Activated CD4-positive, CD25-positive, alpha-beta regulatory T cell treated with anti-CD3 and anti-CD28 coated beads, Interleukin-2, amount 50 U/mL, for 16 hours (primary cell): ENCODE data around the gene EXOC6B.

Experiments
- DNase-seq: peaks from one replicate; pipeline ENCODE4 v3.0.0-alpha.2; 2020; ENCODE audit warnings: low read depth, low spot score

EXOC6B gene

GRCh38 chr2:72367530-72368225 is 458.2 kb downstream of the EXOC6B start:
- no peak for DNase-seq

GRCh38 chr2:72363406-72363805 is 462.4 kb downstream of the EXOC6B start:
- no peak for DNase-seq

DNA sequence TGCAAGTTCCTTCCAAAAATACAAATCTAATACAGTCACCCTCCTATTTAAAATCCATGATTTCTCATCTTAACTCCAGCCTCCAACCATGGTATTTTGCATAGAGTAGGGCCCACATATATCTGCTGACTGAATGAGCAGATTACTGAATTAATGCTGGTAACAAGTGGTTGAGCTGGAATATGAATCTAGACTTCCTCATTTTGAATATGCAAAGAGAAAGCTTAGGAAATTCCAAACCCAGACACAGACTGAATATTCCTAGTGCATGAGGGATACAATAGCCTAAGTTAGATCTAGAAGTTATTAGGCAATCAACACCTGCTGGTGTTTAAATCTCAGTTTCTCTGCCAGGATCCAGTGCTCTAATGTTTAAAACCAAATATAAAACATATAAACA is 463.1 kb downstream of the EXOC6B start:
- DNase-seq, result no peak

GRCh38 chr2:72361521-72361920 is 464.3 kb downstream of the EXOC6B start:
- DNase-seq, result no peak

- DNase-seq, result no peak
Observed at GRCh38 chr2:72361042-72361441, 464.8 kb downstream of the EXOC6B start.

GRCh38 chr2:72350852-72351251 is 475.0 kb downstream of the EXOC6B start:
- DNase-seq, result no peak

DNA sequence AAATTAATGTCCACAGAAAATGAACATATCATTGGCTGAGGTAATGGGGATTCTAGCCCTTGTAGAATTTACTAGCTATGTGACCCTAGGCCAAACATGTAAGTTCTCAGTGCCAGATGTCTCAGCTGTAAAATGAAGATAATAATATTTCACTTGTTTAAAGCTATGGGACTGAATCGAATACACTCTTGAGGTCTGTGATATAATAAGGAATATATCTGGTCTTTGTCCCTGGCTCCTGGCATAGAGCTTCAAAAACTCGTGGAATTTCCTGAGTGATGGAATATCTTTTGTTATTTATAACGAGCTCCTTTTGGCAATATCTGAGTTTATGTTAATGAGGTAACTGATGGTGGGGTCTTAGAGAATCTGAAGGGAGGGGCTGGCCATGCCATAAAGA is 476.8 kb downstream of the EXOC6B start:
- no peak for DNase-seq

- DNase-seq, result no peak
Observed at GRCh38 chr2:72347081-72347480, 478.8 kb downstream of the EXOC6B start.

DNA sequence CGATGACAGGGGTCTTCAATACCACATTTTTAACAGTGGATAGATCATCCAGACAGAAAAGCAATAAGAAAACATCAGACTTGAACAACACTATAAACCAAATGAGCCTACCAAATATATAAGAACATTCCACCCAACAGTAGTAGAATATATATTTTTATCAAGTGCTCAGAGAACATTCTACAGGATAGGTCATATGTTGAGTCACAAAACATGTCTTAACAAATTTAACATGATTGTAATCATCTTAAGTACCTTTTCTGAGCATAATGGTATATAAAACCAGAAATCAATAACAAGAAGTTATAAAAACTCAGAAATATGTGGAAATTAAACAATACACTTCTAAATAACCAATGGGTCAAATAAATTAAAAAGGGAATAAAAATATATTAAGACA is 484.2 kb downstream of the EXOC6B start:
- no peak for DNase-seq

DNA sequence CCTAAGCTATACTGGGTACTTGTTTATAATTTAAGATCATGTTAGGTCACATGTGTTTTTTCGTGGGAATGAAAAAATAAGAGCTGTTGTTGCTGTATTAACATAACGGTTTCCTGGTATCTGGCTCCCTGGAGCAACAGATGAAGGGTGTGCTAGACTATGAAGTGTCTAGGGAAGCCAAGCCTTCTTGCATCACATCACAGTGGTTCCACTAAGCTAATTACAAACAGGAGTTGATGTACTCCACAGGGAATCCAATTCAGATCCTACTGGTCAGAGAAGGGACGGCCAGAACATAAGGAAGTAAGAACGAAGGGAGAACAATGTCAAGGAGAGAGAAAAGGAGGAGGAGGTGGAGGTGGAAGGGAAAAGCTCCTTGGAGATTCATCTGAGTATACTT is 485.2 kb downstream of the EXOC6B start:
- DNase-seq, result no peak

- DNase-seq, result no peak
Observed at GRCh38 chr2:72338076-72338475, 487.8 kb downstream of the EXOC6B start.

- DNase-seq, result no peak
Observed at GRCh38 chr2:72332720-72333119, 493.1 kb downstream of the EXOC6B start.

DNA sequence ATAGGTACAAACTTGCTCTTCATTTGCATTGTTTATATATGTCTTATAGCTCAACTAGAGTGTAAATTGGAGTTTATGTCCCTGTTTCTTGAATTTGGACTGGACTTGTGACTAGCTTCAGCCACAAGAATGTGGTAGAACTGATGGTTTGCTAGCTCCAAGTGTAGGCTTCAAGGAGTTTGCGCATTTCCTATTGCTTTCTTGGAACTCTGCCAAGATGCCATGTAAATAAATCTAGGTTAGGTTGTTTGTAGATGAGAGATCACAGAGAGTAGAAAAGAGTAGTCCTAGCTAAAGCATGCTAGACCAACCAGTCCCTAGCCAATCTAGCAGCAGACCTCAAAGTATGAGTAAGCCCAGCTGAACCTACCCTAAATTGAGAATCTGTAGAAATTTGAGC is 495.2 kb downstream of the EXOC6B start:
- DNase-seq, result no peak

DNA sequence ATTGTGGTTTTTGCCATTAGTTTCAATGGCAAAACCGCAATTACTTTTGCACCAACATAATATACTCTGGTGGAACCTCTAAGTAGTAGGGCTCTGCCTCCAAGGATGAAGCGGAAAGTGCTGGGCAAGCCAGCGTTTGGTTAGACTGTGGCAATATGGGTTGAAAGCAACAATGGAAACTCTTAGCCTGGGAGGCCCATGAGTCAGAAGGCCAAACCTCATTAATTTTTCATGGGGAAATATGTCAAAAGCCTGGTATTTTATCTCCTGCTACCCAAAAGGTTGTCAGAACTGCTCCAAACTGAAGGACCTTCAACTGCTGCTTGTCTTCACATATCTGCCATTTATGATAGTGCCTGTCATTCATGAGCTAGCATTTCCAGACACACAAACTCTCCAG is 499.1 kb downstream of the EXOC6B start:
- DNase-seq, result no peak

GRCh38 chr2:72325592-72326422 is 500.0 kb downstream of the EXOC6B start:
- no peak for DNase-seq

GRCh38 chr2:72316774-72317173 is 509.1 kb downstream of the EXOC6B start:
- DNase-seq, result no peak

DNA sequence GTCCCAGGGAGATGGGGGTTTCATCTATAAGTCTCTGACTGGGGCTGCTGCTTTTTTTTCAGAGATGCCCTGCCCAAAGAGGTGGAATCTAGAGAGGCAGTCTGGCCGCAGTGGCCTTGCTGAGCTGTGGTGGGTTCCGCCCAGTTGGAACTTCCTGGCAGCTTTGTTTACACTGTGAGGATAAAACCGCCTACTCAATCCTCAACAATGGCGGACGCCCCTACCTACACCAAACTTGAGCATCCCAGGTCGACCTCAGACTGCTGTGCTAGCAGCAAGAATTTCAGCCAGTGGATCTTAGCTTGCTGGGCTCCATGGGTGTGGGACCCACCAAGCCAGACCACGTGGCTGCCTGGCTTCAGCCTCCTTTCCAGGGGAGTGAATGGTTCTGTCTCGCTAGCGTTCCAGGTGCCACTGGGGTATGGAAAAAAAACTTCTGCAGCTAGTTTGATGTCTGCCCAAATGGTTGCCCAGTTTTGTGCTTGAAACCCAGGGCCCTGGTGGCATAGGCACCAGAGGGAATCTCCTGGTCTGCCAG is 525.6 kb downstream of the EXOC6B start:
- DNase-seq, result no peak

- no peak for DNase-seq
Observed at GRCh38 chr2:72293620-72294019, 532.2 kb downstream of the EXOC6B start.

DNA sequence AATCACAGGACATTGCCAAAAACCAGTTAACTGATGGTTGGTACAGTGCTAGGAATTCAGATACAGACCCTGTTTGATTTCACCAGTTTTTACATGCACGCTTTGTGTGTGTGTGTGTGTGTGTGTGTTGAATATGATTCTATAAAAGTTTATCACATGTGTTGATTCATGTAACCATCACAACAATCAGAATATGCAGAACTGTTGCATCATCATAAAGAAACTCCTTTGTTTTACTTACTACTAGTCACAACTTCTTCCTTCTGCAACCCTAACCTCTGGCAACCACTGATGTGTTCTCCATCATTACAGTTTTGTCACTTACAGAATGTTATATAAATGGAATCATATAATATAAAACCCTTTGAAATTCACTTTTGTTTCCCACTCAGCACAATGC is 533.4 kb downstream of the EXOC6B start:
- DNase-seq, result no peak

DNA sequence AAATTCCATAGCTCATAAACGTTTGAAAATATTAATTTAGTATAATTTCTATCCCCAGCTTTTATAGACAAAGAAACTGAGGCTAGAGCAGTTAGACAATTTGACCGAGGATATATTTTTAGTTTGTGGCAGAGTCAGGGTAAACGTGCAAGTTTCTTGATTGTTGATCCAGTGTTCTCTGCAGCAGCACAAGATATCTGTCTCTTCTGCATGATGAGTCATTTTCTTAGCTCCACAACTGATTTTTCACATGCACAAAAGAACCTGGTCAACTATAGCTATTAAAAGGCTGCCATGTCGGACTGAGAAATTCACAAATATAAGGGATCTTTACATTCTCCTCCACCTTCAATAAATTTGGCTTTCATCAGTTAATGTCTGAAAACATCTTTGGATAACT is 534.8 kb downstream of the EXOC6B start:
- DNase-seq, result no peak

DNA sequence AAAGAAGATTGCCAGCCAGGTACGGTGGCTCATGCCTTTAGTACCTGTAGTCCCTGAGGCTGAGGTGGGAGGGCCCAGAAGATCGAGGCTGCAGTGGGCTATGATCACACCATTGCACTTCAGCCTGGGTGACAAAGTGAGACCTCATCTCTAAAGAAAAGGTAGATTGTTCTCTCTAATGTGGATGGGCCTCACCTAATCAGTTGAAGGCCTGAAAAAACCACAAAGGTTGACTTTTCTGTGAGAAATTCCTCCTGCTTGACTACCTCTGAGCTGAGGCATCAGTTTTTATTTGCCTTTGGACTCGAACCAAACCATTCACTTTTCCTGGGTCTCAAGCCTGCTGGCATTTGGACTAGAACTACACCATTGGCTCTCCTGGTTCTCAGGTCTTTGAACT is 536.1 kb downstream of the EXOC6B start:
- DNase-seq, result no peak

GRCh38 chr2:72289283-72289682 is 536.5 kb downstream of the EXOC6B start:
- DNase-seq, result no peak

DNA sequence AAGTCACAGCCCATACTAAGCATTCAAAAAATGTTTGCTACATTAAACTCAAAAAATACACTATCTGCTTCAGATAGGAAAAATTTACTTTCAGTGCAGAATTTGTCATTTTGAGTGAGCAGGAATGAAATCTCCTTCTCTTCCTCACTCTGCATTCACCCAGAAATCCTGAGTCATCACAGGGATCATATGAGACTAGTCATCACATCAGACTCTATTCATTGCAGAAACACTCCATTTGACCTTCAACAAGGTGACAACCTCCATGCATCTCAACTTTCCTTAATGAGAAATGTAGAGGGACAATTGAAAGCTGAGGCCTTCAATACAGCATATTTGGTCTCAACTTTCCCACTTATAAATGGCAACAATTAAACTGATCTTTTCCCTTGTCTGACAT is 547.8 kb downstream of the EXOC6B start:
- DNase-seq, result no peak
